Activated CD8-positive, alpha-beta memory T cell treated with anti-CD3 and anti-CD28 coated beads for 36 hours (primary cell): ENCODE measurements around the gene DGKD. TPM values are rescaled to one million over a fixed set of nuclear protein-coding genes. Genes with fewer than 3 reads are reported as not detected.

Source experiments
- CTCF ChIA-PET: fragments of 350-600 bp; sonication (Branson Sonifier 250); formaldehyde crosslinking; loops from one replicate; lab custom pipeline; 2021; ENCODE audit warnings: antibody characterized with exemption; lab: Charles Lee
- POLR2A ChIA-PET: fragments of 350-600 bp; sonication (Branson Sonifier 250); formaldehyde crosslinking; loops from one replicate; lab custom pipeline; 2021; ENCODE audit warnings: antibody characterized with exemption; lab: Charles Lee
- total RNA-seq, 2 experiments: library from RNA; stranded (reverse); gene quantifications; one replicate each; pipeline ENCODE4 v1.2.3, GENCODE V29; 2021

DGKD gene
- total RNA-seq, 2 experiments from 2014 or later: 49.5 to 58.8 TPM

- ChIA-PET CTCF (no interaction called here), POLR2A (no interaction called here)
Measured at GRCh38 chr2:233486778-233487552, 132.7 kb downstream of the DGKD start.

DNA sequence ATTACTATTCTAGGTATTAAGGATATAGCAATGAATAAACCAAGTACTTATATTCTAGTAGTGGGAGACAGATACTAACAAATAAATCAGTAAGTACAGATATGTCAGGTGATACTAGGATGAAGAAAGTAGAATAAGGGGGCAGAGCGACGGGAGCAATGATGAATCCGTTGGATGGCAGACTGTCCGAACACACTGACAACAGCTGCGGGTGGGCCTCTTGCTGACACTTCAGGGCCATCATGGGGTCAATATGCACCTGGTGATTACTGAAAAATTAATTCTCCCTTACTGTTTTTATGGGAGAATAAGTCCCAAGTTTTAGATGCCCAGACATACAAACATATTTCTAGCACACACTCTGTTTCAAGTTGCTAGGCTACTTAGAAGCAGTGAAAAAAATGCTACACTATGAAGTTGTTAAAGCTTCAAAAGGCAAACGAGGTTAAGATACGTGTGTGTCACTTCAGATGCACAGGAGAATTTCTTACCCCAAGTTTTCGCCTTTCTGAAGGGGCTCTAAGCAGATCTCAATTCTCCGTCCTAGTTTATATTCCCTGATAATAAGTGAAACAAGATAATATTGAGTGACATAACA lies 133.6 kb downstream of the DGKD start:
- CTCF ChIA-PET: no interaction called here
- POLR2A ChIA-PET: no interaction called here

- POLR2A ChIA-PET: no interaction called here
- CTCF ChIA-PET: no interaction called here
Measured at GRCh38 chr2:233489143-233489542, 134.8 kb downstream of the DGKD start.

DNA sequence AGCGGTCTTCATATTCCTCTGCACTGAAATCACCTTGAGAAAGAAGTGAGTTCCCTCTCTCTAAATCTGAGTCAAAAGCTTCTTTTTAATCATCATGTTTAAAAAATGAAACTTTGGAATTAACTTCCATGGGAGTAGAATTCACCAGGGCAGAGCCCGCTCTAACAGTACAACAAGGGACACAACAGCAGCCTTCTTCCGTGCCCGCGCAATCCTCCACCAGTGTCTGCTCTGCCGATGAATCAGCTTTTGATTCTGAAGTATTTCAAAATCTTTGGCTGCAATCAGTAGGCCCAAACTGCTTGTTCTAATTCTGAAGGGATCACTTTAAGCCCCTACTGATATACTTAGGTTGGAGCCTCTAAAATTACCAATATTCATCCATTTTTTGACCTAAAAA lies 135.4 kb downstream of the DGKD start:
- ChIA-PET POLR2A (no interaction called here), CTCF (no interaction called here)

- POLR2A ChIA-PET: no interaction called here
Measured at GRCh38 chr2:233490831-233491230, 136.5 kb downstream of the DGKD start.

DNA sequence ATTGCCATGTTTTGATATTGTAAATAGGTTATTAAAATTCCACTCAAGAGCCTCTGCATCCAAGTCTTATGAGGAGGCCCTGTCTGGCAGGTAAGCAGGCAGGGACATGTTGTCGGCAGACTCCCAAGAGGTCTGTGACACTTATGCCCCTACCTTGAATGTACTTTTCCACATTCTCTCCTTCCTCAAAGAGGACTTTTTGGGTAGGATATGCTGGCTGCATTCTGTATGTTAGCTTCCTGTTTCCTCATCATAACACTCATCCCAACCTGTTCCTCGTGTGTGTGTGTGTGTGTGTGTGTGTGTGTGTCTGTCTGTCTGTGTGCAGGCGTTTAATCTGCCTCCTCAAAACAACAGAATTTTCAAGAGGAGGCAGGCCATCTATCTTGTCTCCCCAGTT lies 137.0 kb downstream of the DGKD start:
- POLR2A ChIA-PET: no interaction called here
- CTCF ChIA-PET: no interaction called here

More at GRCh38 chr2:233490831-233491230, 136.5 kb downstream of the DGKD start:
- CTCF ChIA-PET: no interaction called here

DNA sequence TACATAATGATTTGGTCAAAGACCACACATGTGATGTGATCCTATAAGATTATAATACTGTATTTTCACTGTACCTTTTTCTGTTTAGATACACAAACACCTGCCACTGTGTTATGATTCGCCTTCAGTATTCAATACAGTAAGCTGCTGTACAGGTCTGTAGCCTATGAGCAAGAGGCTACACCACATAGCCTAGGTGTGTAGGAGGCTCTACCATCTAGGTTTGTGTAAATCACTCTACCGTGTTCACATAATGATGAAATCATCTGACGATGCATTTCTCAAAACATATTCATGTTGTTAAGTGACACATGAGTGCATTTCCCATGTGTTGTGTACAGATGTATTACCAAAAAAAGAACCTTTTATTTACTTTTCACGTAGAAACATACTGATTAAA lies 137.8 kb downstream of the DGKD start:
- ChIA-PET POLR2A (no interaction called here), CTCF (no interaction called here)

DNA sequence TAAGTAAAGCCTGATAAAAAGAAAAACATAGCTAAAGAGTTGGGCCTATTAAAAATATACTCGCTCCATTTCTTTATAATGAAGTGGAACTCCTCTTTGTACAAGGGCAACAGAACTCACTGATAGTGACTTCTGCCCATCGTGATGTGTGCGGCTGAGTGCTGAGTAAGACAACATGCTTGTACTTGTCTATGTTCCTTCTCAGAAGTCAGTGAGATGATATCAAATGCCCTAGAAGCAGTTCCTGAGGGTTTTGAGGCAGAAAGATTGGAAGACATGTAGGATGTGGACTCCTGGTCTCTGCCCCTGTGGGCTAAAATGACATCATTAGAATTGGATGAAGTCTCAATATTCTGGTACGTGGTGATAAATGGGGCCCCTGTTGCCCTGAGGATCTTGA lies 138.5 kb downstream of the DGKD start:
- ChIA-PET CTCF (no interaction called here), POLR2A (no interaction called here)

DNA sequence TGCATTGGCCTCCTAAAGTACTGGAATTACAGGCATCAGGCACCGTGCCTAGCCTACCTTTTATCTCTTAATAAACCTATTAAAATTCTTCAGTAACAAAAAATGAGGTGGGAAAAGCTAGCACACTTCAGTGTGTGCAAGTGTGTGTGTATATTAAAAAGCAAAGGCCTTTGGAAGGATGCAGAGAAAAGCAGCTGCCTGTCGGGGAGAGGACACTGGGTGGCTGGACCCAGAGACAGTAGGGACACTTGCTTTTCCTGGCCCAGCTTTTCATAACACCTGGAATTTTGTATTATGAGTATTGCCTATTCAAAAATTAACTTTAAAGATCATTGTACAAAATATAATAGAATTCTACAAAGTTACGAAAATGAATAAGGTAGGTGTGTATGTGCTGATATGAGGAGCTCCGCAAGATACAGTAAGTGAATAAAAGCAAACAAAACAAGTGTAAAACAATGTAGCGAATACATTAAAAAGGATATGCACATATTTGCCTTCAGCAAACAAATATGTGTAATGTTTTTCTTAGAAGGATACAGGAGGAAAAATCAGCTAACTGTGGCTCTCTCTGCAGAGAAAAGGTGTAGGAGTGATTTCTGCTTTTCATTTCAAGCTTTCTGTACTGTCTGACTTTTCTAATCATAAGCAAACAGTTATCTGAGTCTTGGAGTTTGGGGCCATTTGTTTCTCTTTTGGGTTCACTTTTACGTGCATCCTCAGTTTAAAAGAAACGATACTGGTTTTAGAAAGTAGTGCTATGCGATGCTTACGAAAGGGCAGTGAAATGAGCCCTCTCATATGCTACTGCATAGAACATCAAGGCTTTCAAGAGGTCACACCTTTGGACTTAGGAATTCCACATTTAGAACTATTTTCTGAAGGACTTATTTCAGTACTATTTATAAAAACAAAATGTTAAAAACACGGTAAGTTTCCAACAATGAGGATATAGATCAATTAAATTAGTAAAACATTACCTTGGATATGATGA lies 141.5 kb downstream of the DGKD start:
- CTCF ChIA-PET: no interaction called here
- POLR2A ChIA-PET: no interaction called here

- ChIA-PET POLR2A (no interaction called here), CTCF (no interaction called here)
Measured at GRCh38 chr2:233497692-233498091, 143.4 kb downstream of the DGKD start.

- ChIA-PET POLR2A (no interaction called here), CTCF (no interaction called here)
Measured at GRCh38 chr2:233498126-233498525, 143.8 kb downstream of the DGKD start.

- CTCF ChIA-PET: no interaction called here
- POLR2A ChIA-PET: no interaction called here
Measured at GRCh38 chr2:233499928-233500327, 145.6 kb downstream of the DGKD start.

DNA sequence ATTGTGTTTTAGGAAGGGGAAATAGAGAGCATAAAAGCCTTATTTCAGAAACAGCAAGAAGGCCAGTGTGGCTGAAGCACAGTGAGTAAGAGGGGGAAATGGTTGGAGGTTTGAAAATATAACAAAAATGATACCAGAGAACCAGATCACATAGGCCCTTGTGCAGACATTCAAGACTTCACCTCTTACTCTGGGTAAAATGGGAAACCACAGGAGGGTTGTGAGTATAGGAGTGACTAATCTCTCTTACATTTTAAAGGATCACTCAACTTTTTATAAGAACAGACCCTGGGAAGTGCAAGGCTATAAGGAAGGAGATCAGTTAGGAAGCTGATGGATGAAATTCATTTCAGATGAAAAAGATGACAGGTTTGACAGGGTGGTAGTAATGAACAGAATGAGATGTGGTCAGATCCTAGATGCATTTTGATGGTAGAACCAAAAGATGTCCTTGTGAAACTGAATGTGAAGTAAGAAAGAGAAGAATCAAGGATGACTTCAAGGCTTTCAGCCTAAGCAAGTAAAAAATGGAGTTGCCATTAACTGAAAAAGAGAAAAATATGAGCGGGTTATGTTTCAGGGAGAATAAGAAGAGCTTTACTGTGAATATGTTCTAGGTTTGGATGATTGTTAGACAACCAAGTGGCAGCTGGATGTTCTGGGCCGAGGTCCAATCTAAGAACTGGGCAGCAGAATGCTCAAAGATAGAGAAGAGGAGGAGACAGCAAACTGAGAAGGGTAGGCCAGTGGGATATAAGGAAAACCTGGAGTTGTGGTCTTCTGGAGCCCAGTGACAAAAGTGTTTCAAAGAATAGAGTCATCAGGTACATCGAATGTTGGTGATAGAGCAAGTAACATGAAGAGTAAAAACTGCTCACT lies 147.1 kb downstream of the DGKD start:
- CTCF ChIA-PET: no interaction called here
- POLR2A ChIA-PET: no interaction called here

DNA sequence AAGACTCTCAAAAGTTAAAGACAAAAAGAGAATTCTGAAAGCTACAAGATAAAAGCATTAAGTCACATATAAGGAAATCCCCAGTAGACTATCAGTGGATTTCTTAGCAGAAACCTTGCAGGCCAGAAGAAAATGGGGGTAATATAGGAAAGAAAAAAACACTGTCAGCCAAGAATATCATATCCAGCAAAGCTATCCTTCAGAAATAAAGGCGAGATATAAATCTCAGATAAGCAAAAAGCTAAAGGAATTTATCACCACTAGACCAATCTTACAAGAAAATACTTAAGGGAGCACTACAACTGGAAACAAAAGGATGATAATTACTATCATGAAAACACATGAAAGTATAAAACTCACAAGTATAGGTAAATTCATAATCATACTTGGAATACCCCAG lies 149.2 kb downstream of the DGKD start:
- POLR2A ChIA-PET: no interaction called here
- CTCF ChIA-PET: no interaction called here

DNA sequence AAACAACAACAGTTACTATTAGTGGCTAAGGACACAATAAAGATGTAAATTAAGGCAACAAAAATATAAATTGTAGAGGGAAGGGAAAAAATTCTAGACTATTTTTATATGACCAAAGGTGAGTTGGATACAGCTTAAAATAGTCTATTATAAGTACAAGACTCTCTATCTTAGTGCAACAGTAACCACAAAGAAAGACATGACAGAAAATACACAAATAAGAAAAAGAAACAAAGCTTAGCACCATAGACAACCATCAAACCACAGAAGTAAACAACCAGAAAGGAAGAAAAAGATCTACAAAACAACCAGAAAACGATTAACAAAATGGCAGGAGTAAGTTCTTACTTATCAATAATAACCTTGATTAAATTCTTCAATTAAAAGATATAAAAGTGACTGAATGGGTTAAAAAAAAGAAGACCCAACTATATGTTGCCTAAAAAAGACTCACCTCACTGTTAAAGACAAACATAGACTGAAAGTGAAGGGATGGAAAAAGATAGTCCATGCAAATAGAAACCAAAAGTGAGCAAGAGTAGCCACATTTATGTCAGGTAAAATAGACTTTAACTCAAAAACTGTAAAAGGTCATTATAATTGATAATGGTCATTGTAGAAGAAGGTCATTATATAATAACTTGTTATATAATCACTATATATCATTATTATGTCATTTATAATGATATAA lies 149.8 kb downstream of the DGKD start:
- POLR2A ChIA-PET: no interaction called here
- CTCF ChIA-PET: no interaction called here

DNA sequence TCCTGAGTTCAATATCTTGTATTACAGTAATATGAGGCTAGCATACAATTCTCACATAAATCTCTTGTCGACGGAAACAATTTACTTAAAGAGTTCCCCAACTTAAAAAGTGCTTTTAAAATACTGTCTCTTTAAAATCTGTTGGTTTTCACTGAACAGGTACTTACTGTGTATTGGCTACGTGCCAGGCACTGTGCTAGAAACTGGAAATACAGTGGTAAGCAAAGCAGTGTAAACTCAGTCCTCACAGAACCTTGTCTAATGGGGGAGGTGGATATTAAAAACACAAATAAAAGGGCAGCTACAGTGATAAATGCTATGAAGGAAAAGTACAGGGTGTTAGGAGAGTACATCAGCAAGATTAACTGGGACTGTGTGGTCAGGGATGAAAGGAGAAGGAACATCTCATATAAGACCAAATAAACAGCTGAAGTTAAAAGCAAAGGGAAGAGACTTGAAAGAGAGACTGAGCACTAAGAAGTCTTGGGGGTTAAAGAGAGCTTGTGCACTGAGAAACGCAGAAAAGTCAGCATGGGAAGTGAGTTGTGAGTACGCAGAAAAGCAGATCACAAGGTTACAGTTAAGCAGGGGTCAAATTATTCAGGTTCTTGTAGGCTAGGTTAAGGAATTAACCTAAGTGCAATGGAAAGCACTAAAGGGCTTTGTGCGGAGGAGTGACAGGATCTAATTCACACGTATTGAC lies 159.8 kb downstream of the DGKD start:
- ChIA-PET POLR2A (no interaction called here), CTCF (no interaction called here)

DNA sequence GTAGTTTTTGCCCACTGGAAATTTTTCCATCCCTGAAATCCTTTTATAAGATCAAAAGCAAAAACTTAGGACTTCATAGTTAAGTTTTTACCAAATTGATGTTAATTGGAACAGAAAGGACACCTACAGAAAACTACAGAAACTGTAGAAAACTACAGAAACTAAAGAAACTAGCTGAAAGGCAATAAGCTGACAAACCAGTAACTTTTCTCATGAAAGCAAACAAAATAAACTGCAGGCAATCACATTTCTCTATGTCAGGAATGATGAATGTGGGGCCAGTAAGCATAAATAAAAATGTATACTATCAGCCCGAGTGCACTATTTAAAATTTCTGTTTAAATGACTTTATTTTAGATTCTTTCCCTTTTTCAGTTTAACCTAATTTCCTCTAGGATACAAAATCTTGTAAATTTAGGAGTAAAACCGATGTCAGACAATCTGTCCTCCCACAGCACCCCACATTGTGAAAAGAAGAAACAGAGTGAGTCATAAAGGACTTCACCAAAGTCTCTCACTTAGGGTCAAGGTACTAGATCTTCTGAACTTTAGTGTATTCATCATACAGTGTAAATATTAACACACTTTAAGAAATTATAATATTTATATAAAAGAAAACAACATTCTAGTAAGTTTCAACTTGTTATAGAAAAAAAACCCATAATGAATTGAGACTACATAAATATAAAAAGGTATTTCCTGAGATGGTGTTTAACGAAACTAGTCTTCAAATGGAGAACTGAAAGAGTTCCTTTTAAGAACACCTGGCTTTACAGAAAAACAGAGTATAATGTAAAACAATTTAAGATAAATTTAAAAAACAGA lies 165.7 kb downstream of the DGKD start:
- POLR2A ChIA-PET: no interaction called here
- CTCF ChIA-PET: no interaction called here
